COLO668 (cell line): Measurements from ENCODE around the gene FAR1.
"Not testable (repeated sequence)": the region's sequence is repeated elsewhere in the genome, so short reads cannot be mapped to it uniquely, and the experiment has no call there.

Experiments
- DNase-seq: peaks from one replicate; lab custom pipeline; 2025; ENCODE audit not compliant: unreplicated experiment; lab: John Stamatoyannopoulos, UW

The FAR1 gene, protein sequence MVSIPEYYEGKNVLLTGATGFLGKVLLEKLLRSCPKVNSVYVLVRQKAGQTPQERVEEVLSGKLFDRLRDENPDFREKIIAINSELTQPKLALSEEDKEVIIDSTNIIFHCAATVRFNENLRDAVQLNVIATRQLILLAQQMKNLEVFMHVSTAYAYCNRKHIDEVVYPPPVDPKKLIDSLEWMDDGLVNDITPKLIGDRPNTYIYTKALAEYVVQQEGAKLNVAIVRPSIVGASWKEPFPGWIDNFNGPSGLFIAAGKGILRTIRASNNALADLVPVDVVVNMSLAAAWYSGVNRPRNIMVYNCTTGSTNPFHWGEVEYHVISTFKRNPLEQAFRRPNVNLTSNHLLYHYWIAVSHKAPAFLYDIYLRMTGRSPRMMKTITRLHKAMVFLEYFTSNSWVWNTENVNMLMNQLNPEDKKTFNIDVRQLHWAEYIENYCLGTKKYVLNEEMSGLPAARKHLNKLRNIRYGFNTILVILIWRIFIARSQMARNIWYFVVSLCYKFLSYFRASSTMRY

GRCh38 chr11:13668102-13668956 lies at the start of gene FAR1:
TSS of gene FAR1 (plus strand) at chr11:13668668. CDS start at chr11:13694766, 26,098 bp downstream.
- DNase-seq: peak; percentile 99

DNA sequence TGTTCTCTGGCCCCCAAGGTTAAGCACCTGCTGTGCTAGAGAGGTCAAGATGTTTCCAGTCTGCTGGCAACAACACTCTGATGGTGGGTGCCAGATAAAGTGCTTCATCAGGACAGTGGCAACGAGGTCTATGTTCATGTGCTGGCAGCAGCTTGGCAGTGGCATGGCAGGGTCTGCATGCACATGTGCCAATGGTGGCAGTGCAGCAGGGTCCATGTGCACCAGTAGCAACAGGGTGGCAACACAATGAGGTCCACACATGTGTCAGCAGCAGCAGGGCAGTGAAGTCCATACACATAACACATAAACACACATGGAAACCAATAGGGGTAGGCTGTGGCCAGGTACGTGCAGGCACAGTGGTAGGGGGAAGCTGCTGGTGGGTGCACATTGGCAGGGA lies 48.4 kb upstream of the FAR1 start:
- DNase-seq: no peak

- not testable (repeated sequence) for DNase-seq
These were observed 41.6 kb upstream of the FAR1 start for GRCh38 chr11:13626818-13627217.

GRCh38 chr11:13628634-13629033 lies 39.8 kb upstream of the FAR1 start:
- DNase-seq: peak; percentile 36

DNA sequence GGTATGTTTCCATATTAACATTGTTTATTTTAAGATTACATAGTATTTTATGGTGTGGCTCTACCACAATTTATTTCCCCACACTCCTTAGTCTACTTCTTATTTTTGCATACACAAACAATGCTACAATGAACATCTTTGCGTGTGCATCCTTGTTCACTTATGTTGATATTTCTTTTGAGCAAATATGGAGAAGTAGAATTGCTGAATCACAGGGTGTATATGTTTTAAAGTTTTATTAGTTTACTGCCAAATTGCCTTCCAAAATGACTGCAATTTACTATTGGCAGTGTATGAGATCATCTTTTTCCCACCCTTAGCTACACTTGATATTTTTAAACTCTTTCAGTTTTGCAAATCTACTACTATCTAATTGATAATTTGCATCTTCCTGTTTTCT lies 38.7 kb upstream of the FAR1 start:
- DNase-seq: no peak

- DNase-seq: no peak
These were observed 33.2 kb upstream of the FAR1 start for GRCh38 chr11:13635290-13635689.

DNA sequence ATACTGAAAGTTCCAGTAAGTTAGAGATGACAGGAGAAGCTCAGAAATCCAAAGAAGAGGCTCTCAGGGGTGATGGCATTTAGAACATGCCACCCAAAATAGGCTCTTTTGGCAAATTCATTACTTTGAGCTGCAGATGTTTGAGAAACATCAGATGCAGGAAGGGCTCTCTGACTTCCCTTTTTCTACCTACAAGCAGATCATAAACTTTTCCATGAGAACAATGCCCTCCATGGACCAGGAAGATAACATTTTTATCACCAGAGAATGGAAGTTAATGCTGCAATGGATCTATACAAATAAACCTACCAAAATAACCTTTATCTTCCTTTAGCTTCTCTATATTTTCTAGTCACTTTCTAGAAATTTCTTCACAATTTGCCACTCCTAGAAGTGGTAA lies 32.7 kb upstream of the FAR1 start:
- DNase-seq: no peak

- DNase-seq: no peak
These were observed 31.1 kb upstream of the FAR1 start for GRCh38 chr11:13637125-13638069.

GRCh38 chr11:13638422-13638821 lies 30.0 kb upstream of the FAR1 start:
- no peak for DNase-seq

DNA sequence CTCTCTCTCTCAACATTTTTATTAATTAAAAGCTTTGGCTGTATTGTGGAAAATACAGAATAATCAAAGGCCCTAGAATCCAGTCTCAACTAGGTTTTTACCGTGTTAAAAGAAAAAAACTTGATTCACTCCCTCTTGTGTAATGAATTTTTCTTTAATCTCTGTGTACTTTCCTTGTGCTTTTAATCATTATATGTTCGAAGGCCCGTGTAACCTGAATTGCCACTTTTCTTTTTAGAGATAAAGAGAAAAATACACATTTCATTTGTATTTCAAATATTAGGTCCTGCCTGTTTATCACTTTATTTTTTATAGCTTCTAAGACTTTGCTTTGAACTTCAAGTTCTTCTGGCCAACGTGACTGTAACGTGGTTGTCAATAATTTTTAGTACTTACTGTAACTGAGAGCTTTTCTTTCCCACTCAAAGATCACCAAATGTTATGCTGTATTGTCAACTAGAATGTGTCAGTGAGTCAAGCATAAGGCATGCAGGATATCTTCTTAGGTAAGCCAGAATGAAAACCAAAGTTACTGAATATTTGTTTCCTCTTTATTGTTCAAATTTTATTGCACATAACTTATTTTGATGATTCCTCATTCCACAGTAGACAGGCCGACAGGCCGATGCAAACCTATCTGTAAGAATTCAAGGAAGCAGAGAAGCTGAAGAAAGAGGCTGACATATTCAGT lies 23.3 kb upstream of the FAR1 start:
- DNase-seq: no peak

- no peak for DNase-seq
These were observed 21.1 kb upstream of the FAR1 start for GRCh38 chr11:13647391-13647790.

DNA sequence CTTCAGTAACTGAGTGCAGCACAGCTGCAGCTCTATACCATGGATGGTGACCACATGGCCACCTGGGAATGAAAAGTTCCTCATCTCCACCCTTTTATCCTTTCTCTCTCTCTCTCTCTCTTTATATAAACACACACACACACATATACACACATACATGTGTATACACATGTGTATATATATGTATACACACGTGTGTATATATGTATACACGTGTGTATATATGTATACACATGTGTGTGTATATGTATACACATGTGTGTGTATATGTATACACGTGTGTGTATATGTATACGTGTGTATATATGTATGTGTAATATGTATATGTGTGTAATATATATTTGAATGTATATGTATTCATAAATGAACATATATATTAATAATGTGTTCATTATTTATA lies 18.8 kb upstream of the FAR1 start:
- DNase-seq: no peak

- not testable (repeated sequence) for DNase-seq
These were observed 17.0 kb upstream of the FAR1 start for GRCh38 chr11:13651515-13651914.

DNA sequence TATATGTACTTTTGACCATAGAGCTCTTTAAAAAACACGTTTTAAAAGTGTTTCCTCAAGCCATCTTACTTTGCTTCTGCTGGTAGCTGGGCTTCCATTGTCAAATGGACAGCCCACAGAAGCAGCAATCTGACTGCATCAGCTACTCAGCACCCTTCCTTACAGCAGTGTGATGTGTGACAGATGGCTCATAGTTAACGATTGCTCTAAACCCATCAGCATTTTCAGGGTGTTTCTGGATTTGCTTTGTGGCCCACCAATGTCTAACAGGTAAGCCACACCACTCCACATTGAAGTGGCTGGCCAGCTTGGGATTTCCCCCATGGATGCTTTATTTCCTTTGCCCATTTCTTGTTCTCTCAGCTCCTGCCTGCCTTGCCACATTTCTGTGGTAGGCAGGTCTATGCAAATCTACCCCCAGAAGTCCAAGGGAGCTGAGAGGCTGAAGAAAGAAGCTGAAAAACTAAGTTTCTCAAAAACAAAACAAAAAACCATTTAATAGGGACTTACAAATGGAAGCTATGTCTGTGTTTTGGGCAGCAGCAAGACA lies 7.3 kb upstream of the FAR1 start:
- no peak for DNase-seq

DNA sequence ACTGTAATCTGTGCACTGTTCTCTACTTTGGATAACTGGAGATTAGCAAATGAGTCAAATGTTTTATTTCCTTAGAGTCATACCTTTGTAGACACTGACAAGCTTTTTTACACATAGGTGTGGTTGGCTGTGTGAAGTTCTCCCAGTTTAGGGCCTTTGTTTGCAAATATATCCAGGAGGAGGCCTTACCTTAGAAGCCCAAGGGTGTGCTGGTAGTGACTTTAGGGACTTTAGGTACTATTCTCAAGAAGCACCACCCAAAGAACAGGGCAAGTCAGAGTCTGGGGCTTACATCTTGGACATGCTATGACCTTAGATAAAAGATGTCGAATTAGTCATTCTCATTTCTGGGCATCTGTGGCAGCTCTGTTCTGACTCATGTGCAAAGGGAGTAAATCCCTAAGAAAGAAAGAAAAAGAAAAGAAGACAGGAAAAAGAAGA lies 4.8 kb upstream of the FAR1 start:
- DNase-seq: no peak

GRCh38 chr11:13664351-13664750 lies 4.1 kb upstream of the FAR1 start:
- DNase-seq: no peak

GRCh38 chr11:13666708-13667107 lies 1.8 kb upstream of the FAR1 start:
- DNase-seq: no peak

DNA sequence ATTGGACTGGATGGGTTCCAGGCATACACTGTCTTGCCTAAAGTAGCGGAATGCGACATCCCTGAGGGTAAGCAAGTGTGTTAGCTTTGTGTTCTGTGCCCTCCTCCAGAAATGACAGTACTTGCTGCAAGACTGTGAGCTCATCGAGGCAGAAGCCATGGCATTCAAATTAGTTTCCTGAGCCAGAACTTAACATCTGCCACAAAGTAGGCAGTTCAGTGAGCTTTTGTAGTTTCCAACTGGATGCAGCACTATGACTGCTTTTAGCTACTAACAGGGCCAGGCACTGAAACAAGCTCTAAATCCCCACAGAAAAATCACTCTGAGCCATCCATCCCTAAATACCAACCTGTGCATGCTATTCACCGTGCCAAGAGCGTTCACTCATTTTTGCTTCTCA lies 1.2 kb upstream of the FAR1 start:
- no peak for DNase-seq

DNA sequence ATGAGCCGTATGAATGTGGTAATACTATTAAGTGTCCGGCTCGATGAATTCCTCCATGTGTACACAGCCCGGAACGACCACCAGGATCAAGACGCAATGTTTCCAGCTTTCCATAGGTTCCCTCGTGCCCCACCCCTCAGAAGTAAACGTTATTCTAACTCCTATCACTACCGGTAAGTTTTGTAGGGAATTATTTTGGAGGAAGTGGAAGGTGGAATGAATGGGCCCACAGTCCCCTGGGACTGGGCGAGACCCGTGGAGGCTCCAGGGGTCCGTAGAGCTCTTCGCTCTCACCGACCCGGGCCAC lies 720 bp upstream of the FAR1 start:
- DNase-seq: no peak

- peak; percentile 64 for DNase-seq
These were observed 571 bp downstream of the FAR1 start for GRCh38 chr11:13668957-13669521.
